T-cell (primary cell): ENCODE data around the gene SCAF1. TPM values are rescaled to one million over a fixed set of nuclear protein-coding genes. Genes with fewer than 3 reads are reported as not detected.

Experiments
- ATAC-seq, 4 experiments: fragments of 200-7000 bp in 3 of 4; fragments of 150-1000 bp in 1 of 4; cut with Tn5 transposase; replicated peaks in 1 of 4; 1 replicate in 3 of 4; 2 replicates in 1 of 4; pipeline ENCODE4 v1.10.0; 2021; ENCODE audit warnings: moderate library complexity in 3 of 4, mild to moderate bottlenecking in 2 of 4, moderate number of reproducible peaks in 1 of 4
- CTCF ChIA-PET, 2 donors: fragments of 300-600 bp; sonication (Branson Sonifier 250); formaldehyde crosslinking; loops; one replicate each; lab custom pipeline; 2022; ENCODE audit warnings: antibody characterized with exemption in 2 of 2; lab: Charles Lee
- POLR2A ChIA-PET, 2 donors: fragments of 300-600 bp; sonication (Branson Sonifier 250); formaldehyde crosslinking; loops; one replicate each; lab custom pipeline; 2022; ENCODE audit warnings: antibody characterized with exemption in 2 of 2; lab: Charles Lee
- DNase-seq, 35 experiments: peaks; one replicate each; pipeline versions ENCODE4 v3.0.0 to v3.0.0-alpha.2; 2013 to 2023
- H3K27ac ChIP-seq: one replicate; pipeline ENCODE4 v1.5.1; 2013; ENCODE audit warnings: low read length
- H3K27me3 ChIP-seq, 2 experiments: replicated peaks in 1 of 2; 1 replicate in 1 of 2; 2 replicates in 1 of 2; pipeline versions ENCODE4 v1.6.1 to v1.7.0; 2013; ENCODE audit warnings: low read length in 1 of 2, mixed read lengths in 1 of 2; ENCODE audit not compliant: control insufficient read depth in 2 of 2, insufficient read depth in 2 of 2; ENCODE audit errors: extremely low read depth in 1 of 2
- H3K36me3 ChIP-seq, 2 donors: 1 replicate in 1 of 2; 2 replicates in 1 of 2; pipeline versions ENCODE4 v1.6.1 to v1.7.0; 2013; ENCODE audit warnings: low read length in 1 of 2; ENCODE audit not compliant: control insufficient read depth in 2 of 2, insufficient read depth in 1 of 2; ENCODE audit errors: extremely low read depth in 1 of 2
- H3K4me1 ChIP-seq, 2 experiments: 1 replicate in 1 of 2; 2 replicates in 1 of 2; pipeline versions ENCODE4 v1.6.1 to v1.7.0; 2013; ENCODE audit warnings: low read length in 2 of 2, mixed read lengths in 1 of 2; ENCODE audit not compliant: insufficient read depth in 2 of 2, control insufficient read depth in 1 of 2; ENCODE audit errors: extremely low read depth in 1 of 2
- H3K4me3 ChIP-seq, 2 donors: 1 replicate in 1 of 2; 2 replicates in 1 of 2; pipeline versions ENCODE4 v1.5.1 to v1.7.0; 2013; ENCODE audit warnings: mild to moderate bottlenecking in 2 of 2, low read length in 1 of 2, moderate library complexity in 1 of 2; ENCODE audit not compliant: control insufficient read depth in 1 of 2; ENCODE audit errors: extremely low read depth in 1 of 2
- H3K9me3 ChIP-seq: 2 replicates; pipeline ENCODE4 v1.7.0; 2013
- H3K27ac Mint-ChIP-seq, 2 donors: one replicate each; pipeline ENCODE4 v1.8.0; 2020 to 2021; ENCODE audit warnings: mild to moderate bottlenecking in 2 of 2, mixed read lengths in 2 of 2
- H3K27me3 Mint-ChIP-seq, 2 donors: one replicate each; pipeline ENCODE4 v1.8.0; 2021 to 2022; ENCODE audit warnings: mixed read lengths in 2 of 2
- H3K36me3 Mint-ChIP-seq: one replicate; pipeline ENCODE4 v1.8.0; 2021; ENCODE audit warnings: mixed read lengths
- H3K4me1 Mint-ChIP-seq, 3 donors: one replicate each; pipeline ENCODE4 v1.8.0; 2020 to 2022; ENCODE audit warnings: mixed read lengths in 3 of 3, mild to moderate bottlenecking in 1 of 3
- H3K4me3 Mint-ChIP-seq, 3 donors: one replicate each; pipeline ENCODE4 v1.8.0; 2020 to 2022; ENCODE audit warnings: mild to moderate bottlenecking in 3 of 3, mixed read lengths in 3 of 3, moderate library complexity in 3 of 3
- H3K9me3 Mint-ChIP-seq, 3 donors: one replicate each; pipeline ENCODE4 v1.8.0; 2020 to 2022; ENCODE audit warnings: mixed read lengths in 3 of 3
- WGBS: methylation state at CpG from one replicate; pipeline ENCODE4 v1.1.5; 2013; ENCODE audit warnings: missing lambda C conversion rate; ENCODE audit not compliant: insufficient coverage; 5-methylcytosine and 5-hydroxymethylcytosine counted together
- total RNA-seq, 35 experiments: library from RNA in 6 of 35; stranded (reverse) in 6 of 35; fragments of 120-200 nt in 1 of 35; gene quantifications; one replicate each; pipeline versions ENCODE4 v1.2.1 to v1.2.4 and lab custom pipeline; 2013 to 2026

Gene SCAF1
- total RNA-seq, 5 donors from 2014 or later (not counting 1 experiment from before 2014, with no cell fraction given), result 40.0 to 81.9 (median 75.4) TPM

- DNase-seq (peak; percentile 96 to 100 (median 99)), ATAC-seq (peak; percentile 71 to 76 (median 74))
- no peaks in the 10 kb centered on the region for H3K27me3 ChIP-seq
- ChIA-PET CTCF (interaction anchor here in 1 of 2 donors (0.5 to 3.0 kb wide), 15 partner anchors 21 to 1306 kb away, joined by 3 to 30 read pairs (median 4); partner anchors contain the start of genes AP2A1, BCL2L12, IRF3 and PRMT1), POLR2A (interaction anchor here (0.5 to 1.4 kb wide), 11 partner anchors 24 to 1475 kb away, joined by 3 to 11 read pairs (median 5); partner anchors contain the start of genes IRF3 (in 1 of the 2), MED25 (in 1 of the 2) and NUP62 (in 1 of the 2))
- H3K9me3 ChIP-seq, result no peaks in the 10 kb centered on the region
- H3K4me3 ChIP-seq, result peak within 1 kb of the TSS; percentile 72 to 74
- Mint-ChIP-seq H3K4me1 (peaks cover 56 to 68% (median 67%) of the 10 kb centered on the region in 3 donors), H3K27ac (peak within 1 kb of the TSS; percentile 97), H3K36me3 (no peaks in the 10 kb centered on the region), H3K4me3 (peak within 1 kb of the TSS; percentile 88 to 96 (median 95)), H3K27me3 (no peaks in the 10 kb centered on the region), H3K9me3 (no peaks in the 10 kb centered on the region)
- under 1% methylated on average over 46 of the region's 51 CpGs for WGBS
- peaks cover 0 to 6% of the 10 kb centered on the region in 2 donors for H3K36me3 ChIP-seq
- H3K27ac ChIP-seq, result peak within 1 kb of the TSS; percentile 92
- peaks cover 16 to 58% of the 10 kb centered on the region in 2 experiments for H3K4me1 ChIP-seq
These were observed 1.7 kb upstream of the SCAF1 start, which contains the start of gene RRAS for GRCh38 chr19:49640113-49640898. TSS of gene RRAS (minus strand) at chr19:49640143. CDS start at chr19:49640098, 45 bp downstream.

- ChIA-PET POLR2A (interaction anchor here in 1 of 2 donors (0.5 to 0.6 kb wide), 2 partner anchors 80 to 140 kb away, joined by 4 read pairs; no protein-coding TSS in a partner anchor), CTCF (interaction anchor here in 1 of 2 donors (0.5 to 1.2 kb wide), 5 partner anchors 22 to 802 kb away, joined by 3 to 6 read pairs (median 4); no protein-coding TSS in a partner anchor)
- 15% methylated on average over 2 of the region's 5 CpGs for WGBS
- H3K4me3 Mint-ChIP-seq, result peak overlapping the region; percentile 88 to 96 (median 95)
- ATAC-seq (no peak), DNase-seq (no peak)
- peaks cover 14 to 23% of the 10 kb centered on the region in 2 donors for H3K36me3 ChIP-seq
- H3K9me3 Mint-ChIP-seq, result no peaks in the 10 kb centered on the region
- H3K4me3 ChIP-seq, result peak overlapping the region; percentile 94 to 96
- peak overlapping the region; percentile 89 to 93 for H3K27ac Mint-ChIP-seq
- no peaks in the 10 kb centered on the region for H3K9me3 ChIP-seq
- H3K27me3 Mint-ChIP-seq, result no peaks in the 10 kb centered on the region
- H3K4me1 ChIP-seq, result peaks cover 16 to 63% of the 10 kb centered on the region in 2 experiments
- peak overlapping the region; percentile 91 for H3K27ac ChIP-seq
- peaks cover 63 to 77% (median 72%) of the 10 kb centered on the region in 3 donors for H3K4me1 Mint-ChIP-seq
- no peaks in the 10 kb centered on the region for H3K27me3 ChIP-seq
- H3K36me3 Mint-ChIP-seq, result peaks cover 8% of the 10 kb centered on the region
These were observed 555 bp downstream of the SCAF1 start for GRCh38 chr19:49642492-49643035.

- peaks cover 15 to 25% of the 10 kb centered on the region in 2 donors for H3K36me3 ChIP-seq
- Mint-ChIP-seq H3K36me3 (peaks cover 8% of the 10 kb centered on the region), H3K4me1 (peaks cover 57 to 69% (median 63%) of the 10 kb centered on the region in 3 donors), H3K9me3 (no peaks in the 10 kb centered on the region), H3K4me3 (peak overlapping the region; percentile 88 to 96 (median 95)), H3K27ac (peak overlapping the region; percentile 48 to 93), H3K27me3 (no peaks in the 10 kb centered on the region)
- ATAC-seq (no peak), DNase-seq (no peak)
- POLR2A ChIA-PET, result no interaction called here
- H3K27ac ChIP-seq, result no peak overlapping the region
- CTCF ChIA-PET, result interaction anchor here in 1 of 2 donors (0.8 to 1.1 kb wide), 3 partner anchors 21 to 38 kb away, joined by 3 to 5 read pairs (median 4); no protein-coding TSS in a partner anchor
- no peaks in the 10 kb centered on the region for H3K9me3 ChIP-seq
- H3K4me3 ChIP-seq, result no peak overlapping the region
- peaks cover 14 to 56% of the 10 kb centered on the region in 2 experiments for H3K4me1 ChIP-seq
- no peaks in the 10 kb centered on the region for H3K27me3 ChIP-seq
- WGBS, result 45% methylated on average over 2 of the region's 2 CpGs
These were observed 1.5 kb downstream of the SCAF1 start for GRCh38 chr19:49643466-49643865.

GRCh38 chr19:49645592-49645991 is 3.6 kb downstream of the SCAF1 start:
- H3K36me3 ChIP-seq, result peaks cover 23 to 41% of the 10 kb centered on the region in 2 donors
- no peaks in the 10 kb centered on the region for H3K9me3 ChIP-seq
- DNase-seq, result no peak
- ChIA-PET POLR2A (no interaction called here), CTCF (no interaction called here)
- Mint-ChIP-seq H3K4me1 (peaks cover 43 to 50% (median 46%) of the 10 kb centered on the region in 3 donors), H3K4me3 (no peak overlapping the region), H3K27ac (no peak overlapping the region), H3K36me3 (peaks cover 15% of the 10 kb centered on the region), H3K27me3 (no peaks in the 10 kb centered on the region), H3K9me3 (no peaks in the 10 kb centered on the region)
- no peaks in the 10 kb centered on the region for H3K27me3 ChIP-seq
- 90% methylated on average over 10 of the region's 11 CpGs for WGBS
- H3K4me3 ChIP-seq, result no peak overlapping the region
- H3K27ac ChIP-seq, result no peak overlapping the region
- ATAC-seq, result no peak
- peaks cover 12 to 40% of the 10 kb centered on the region in 2 experiments for H3K4me1 ChIP-seq

GRCh38 chr19:49645995-49646394 is 4.0 kb downstream of the SCAF1 start:
- ATAC-seq, result no peak

GRCh38 chr19:49646586-49646985 is 4.6 kb downstream of the SCAF1 start:
- peaks cover 18% of the 10 kb centered on the region for H3K36me3 Mint-ChIP-seq
- no peak overlapping the region for H3K4me3 ChIP-seq
- no peaks in the 10 kb centered on the region for H3K27me3 Mint-ChIP-seq
- no peaks in the 10 kb centered on the region for H3K27me3 ChIP-seq
- H3K4me3 Mint-ChIP-seq, result no peak overlapping the region
- H3K36me3 ChIP-seq, result peaks cover 25 to 46% of the 10 kb centered on the region in 2 donors
- ChIA-PET POLR2A (no interaction called here), CTCF (no interaction called here)
- WGBS, result 100% methylated on average over 8 of the region's 17 CpGs
- DNase-seq, result no peak
- H3K4me1 ChIP-seq, result peaks cover 9 to 30% of the 10 kb centered on the region in 2 experiments
- H3K9me3 ChIP-seq, result no peaks in the 10 kb centered on the region
- peaks cover 36 to 44% (median 36%) of the 10 kb centered on the region in 3 donors for H3K4me1 Mint-ChIP-seq
- H3K9me3 Mint-ChIP-seq, result no peaks in the 10 kb centered on the region
- H3K27ac ChIP-seq, result no peak overlapping the region
- ATAC-seq, result no peak
- H3K27ac Mint-ChIP-seq, result no peak overlapping the region

More at GRCh38 chr19:49645995-49646394, 4.0 kb downstream of the SCAF1 start:
- Histone ChIP-seq H3K27ac (no peak overlapping the region), H3K36me3 (peaks cover 24 to 43% of the 10 kb centered on the region in 2 donors), H3K27me3 (no peaks in the 10 kb centered on the region), H3K4me1 (peaks cover 11 to 36% of the 10 kb centered on the region in 2 experiments), H3K9me3 (no peaks in the 10 kb centered on the region), H3K4me3 (no peak overlapping the region)
- H3K4me1 Mint-ChIP-seq, result peaks cover 39 to 46% (median 42%) of the 10 kb centered on the region in 3 donors
- 90% methylated on average over 4 of the region's 13 CpGs for WGBS
- peaks cover 17% of the 10 kb centered on the region for H3K36me3 Mint-ChIP-seq
- H3K27ac Mint-ChIP-seq, result no peak overlapping the region
- POLR2A ChIA-PET, result no interaction called here
- no peaks in the 10 kb centered on the region for H3K9me3 Mint-ChIP-seq
- DNase-seq, result no peak
- no peak overlapping the region for H3K4me3 Mint-ChIP-seq
- H3K27me3 Mint-ChIP-seq, result no peaks in the 10 kb centered on the region
- CTCF ChIA-PET, result no interaction called here
